H9 (cell line): ENCODE measurements around the gene SRCAP. TPM values are rescaled to one million over a fixed set of nuclear protein-coding genes. Genes with fewer than 3 reads are reported as not detected.

Experiments used
- DNase-seq: peaks from one replicate; pipeline ENCODE4 v3.0.0-alpha.2; 2017
- H2AFZ ChIP-seq: one replicate; pipeline ENCODE4 v1.6.1; 2013; ENCODE audit warnings: mild to moderate bottlenecking, low read length, control low read depth, moderate library complexity
- H2AK5ac ChIP-seq: 2 replicates; pipeline ENCODE4 v1.6.1; 2013; ENCODE audit warnings: low read length, control low read depth, mixed read lengths; ENCODE audit not compliant: insufficient read length
- H2BK120ac ChIP-seq: one replicate; pipeline ENCODE4 v1.6.1; 2013; ENCODE audit warnings: low read depth, mild to moderate bottlenecking, low read length, control low read depth, inconsistent platforms; ENCODE audit not compliant: poor library complexity, severe bottlenecking
- H2BK12ac ChIP-seq: 2 replicates; pipeline ENCODE4 v1.6.1; 2013; ENCODE audit warnings: low read length, control low read depth, mixed read lengths, low read depth; ENCODE audit not compliant: insufficient read length
- H2BK15ac ChIP-seq: 2 replicates; pipeline ENCODE4 v1.6.1; 2013; ENCODE audit warnings: low read depth, low read length, control low read depth
- H2BK20ac ChIP-seq: one replicate; pipeline ENCODE4 v1.6.1; 2013; ENCODE audit warnings: low read depth, mild to moderate bottlenecking, low read length, control low read depth, inconsistent platforms; ENCODE audit not compliant: poor library complexity, severe bottlenecking
- H2BK5ac ChIP-seq: 2 replicates; pipeline ENCODE4 v1.6.1; 2013; ENCODE audit warnings: low read length, control low read depth, mixed read lengths; ENCODE audit not compliant: insufficient read length
- H3K14ac ChIP-seq: 2 replicates; pipeline ENCODE4 v1.6.1; 2013; ENCODE audit warnings: low read length, control low read depth; ENCODE audit not compliant: insufficient read depth
- H3K18ac ChIP-seq: 2 replicates; pipeline ENCODE4 v1.6.1; 2013; ENCODE audit warnings: low read depth, mild to moderate bottlenecking, mixed read lengths, low read length, control low read depth; ENCODE audit not compliant: insufficient read length
- H3K23ac ChIP-seq: 2 replicates; pipeline ENCODE4 v1.6.1; 2013; ENCODE audit warnings: low read length, control low read depth, mixed read lengths, low read depth; ENCODE audit not compliant: insufficient read length
- H3K23me2 ChIP-seq: 2 replicates; pipeline ENCODE4 v1.6.1; 2013; ENCODE audit warnings: low read depth, mild to moderate bottlenecking, mixed read lengths, low read length, control low read depth; ENCODE audit not compliant: insufficient read length, poor library complexity, severe bottlenecking
- H3K27ac ChIP-seq: 2 replicates; pipeline ENCODE4 v1.5.1; 2013; ENCODE audit warnings: low read length, control low read depth, mixed read lengths, low read depth; ENCODE audit not compliant: insufficient read length
- H3K27me3 ChIP-seq: 2 replicates; pipeline ENCODE4 v1.6.1; 2013; ENCODE audit warnings: low read length, control low read depth, inconsistent platforms; ENCODE audit not compliant: insufficient read depth
- H3K4ac ChIP-seq: 2 replicates; pipeline ENCODE4 v1.6.1; 2013; ENCODE audit warnings: low read depth, mild to moderate bottlenecking, control low read depth, inconsistent platforms, low read length, moderate library complexity
- H3K4me1 ChIP-seq: 2 replicates; pipeline ENCODE4 v1.6.1; 2013; ENCODE audit warnings: low read length, control low read depth, inconsistent platforms; ENCODE audit not compliant: insufficient read depth
- H3K4me2 ChIP-seq: 2 replicates; pipeline ENCODE4 v1.6.1; 2013; ENCODE audit warnings: low read length, control low read depth, mixed read lengths; ENCODE audit not compliant: insufficient read length, insufficient read depth
- H3K56ac ChIP-seq: 2 replicates; pipeline ENCODE4 v1.6.1; 2013; ENCODE audit warnings: low read depth, mild to moderate bottlenecking, mixed read lengths, low read length, control low read depth; ENCODE audit not compliant: insufficient read length
- H3K79me1 ChIP-seq: 2 replicates; pipeline ENCODE4 v1.6.1; 2013; ENCODE audit warnings: low read depth, mild to moderate bottlenecking, moderate library complexity, low read length, control low read depth, inconsistent platforms; ENCODE audit not compliant: insufficient read depth, poor library complexity, severe bottlenecking
- H3K79me2 ChIP-seq: 2 replicates; pipeline ENCODE4 v1.6.1; 2013; ENCODE audit warnings: low read length, control low read depth, inconsistent platforms; ENCODE audit not compliant: insufficient read depth
- H3K9ac ChIP-seq: 2 replicates; pipeline ENCODE4 v1.6.1; 2013; ENCODE audit warnings: low read length, control low read depth, mixed read lengths; ENCODE audit not compliant: insufficient read length; ENCODE audit errors: extremely low read depth
- H3K9me3 ChIP-seq: one replicate; pipeline ENCODE4 v1.6.1; 2013; ENCODE audit warnings: low read depth, low read length, inconsistent platforms; ENCODE audit not compliant: control insufficient read depth
- H3T11ph ChIP-seq: one replicate; pipeline ENCODE4 v1.6.1; 2013; ENCODE audit warnings: mild to moderate bottlenecking, low read length, control low read depth, inconsistent platforms
- H4K20me1 ChIP-seq: one replicate; pipeline ENCODE4 v1.6.1; 2013; ENCODE audit not compliant: control insufficient read depth, insufficient read length, insufficient read depth
- H4K5ac ChIP-seq: 2 replicates; pipeline ENCODE4 v1.6.1; 2013; ENCODE audit warnings: low read depth, mild to moderate bottlenecking, mixed read lengths, low read length, control low read depth; ENCODE audit not compliant: insufficient read length
- H4K8ac ChIP-seq: replicated peaks from 2 replicates; pipeline ENCODE4 v1.6.1; 2013; ENCODE audit warnings: low read length, control low read depth, mixed read lengths, low read depth; ENCODE audit not compliant: insufficient read length
- H4K91ac ChIP-seq: 2 replicates; pipeline ENCODE4 v1.6.1; 2013; ENCODE audit warnings: low read depth, mild to moderate bottlenecking, moderate library complexity, mixed read lengths, low read length, control low read depth; ENCODE audit not compliant: insufficient read length
- H3K27ac Mint-ChIP-seq, 3 experiments: 2 replicates in 2 of 3; 3 replicates in 1 of 3; pipeline ENCODE4 v1.8.0; 2020 to 2021; ENCODE audit warnings: mixed read lengths in 3 of 3, mild to moderate bottlenecking in 1 of 3, moderate library complexity in 1 of 3
- H3K27me3 Mint-ChIP-seq: 2 replicates; pipeline ENCODE4 v1.8.0; 2021; ENCODE audit warnings: low read depth, mild to moderate bottlenecking, moderate library complexity, mixed read lengths
- H3K36me3 Mint-ChIP-seq, 3 experiments: 2 replicates in 2 of 3; 3 replicates in 1 of 3; pipeline ENCODE4 v1.8.0; 2020 to 2021; ENCODE audit warnings: low read depth in 3 of 3, mixed read lengths in 3 of 3; ENCODE audit not compliant: insufficient read depth in 1 of 3
- H3K4me1 Mint-ChIP-seq, 2 experiments: 2 replicates each; pipeline ENCODE4 v1.8.0; 2020; ENCODE audit warnings: mixed read lengths in 2 of 2
- H3K4me3 Mint-ChIP-seq, 2 experiments: 2 replicates in 1 of 2; 3 replicates in 1 of 2; pipeline ENCODE4 v1.8.0; 2020 to 2021; ENCODE audit warnings: mild to moderate bottlenecking in 2 of 2, mixed read lengths in 2 of 2, moderate library complexity in 1 of 2
- H3K9me3 Mint-ChIP-seq, 2 experiments: 2 replicates in 1 of 2; 3 replicates in 1 of 2; pipeline ENCODE4 v1.8.0; 2020; ENCODE audit warnings: mild to moderate bottlenecking in 2 of 2, mixed read lengths in 2 of 2, moderate library complexity in 1 of 2
- WGBS: extraction: QIAGEN DNeasy Blood & Tissue Kit; methylation state at CpG from one replicate; pipeline ENCODE4 v1.1.7; 2013; ENCODE audit warnings: missing lambda C conversion rate, low lambda C conversion rate, mixed read lengths; ENCODE audit not compliant: insufficient read length; ENCODE audit errors: extremely low coverage; 5-methylcytosine and 5-hydroxymethylcytosine counted together
- total RNA-seq: library from RNA; stranded (reverse); gene quantifications from 2 replicates; pipeline ENCODE4 v1.2.1, GENCODE V29; 2021
- TF ChIP-seq, protein P1 (sequence below): fragments of 200-600 bp; sonication (generic); conservative IDR thresholded peaks from 3 replicates; pipeline ENCODE4 v1.8.0; 2021; ENCODE audit warnings: antibody characterized with exemption, mild to moderate bottlenecking

The SRCAP gene
- total RNA-seq, 1 experiment from 2014 or later: 63.1 TPM

DNA sequence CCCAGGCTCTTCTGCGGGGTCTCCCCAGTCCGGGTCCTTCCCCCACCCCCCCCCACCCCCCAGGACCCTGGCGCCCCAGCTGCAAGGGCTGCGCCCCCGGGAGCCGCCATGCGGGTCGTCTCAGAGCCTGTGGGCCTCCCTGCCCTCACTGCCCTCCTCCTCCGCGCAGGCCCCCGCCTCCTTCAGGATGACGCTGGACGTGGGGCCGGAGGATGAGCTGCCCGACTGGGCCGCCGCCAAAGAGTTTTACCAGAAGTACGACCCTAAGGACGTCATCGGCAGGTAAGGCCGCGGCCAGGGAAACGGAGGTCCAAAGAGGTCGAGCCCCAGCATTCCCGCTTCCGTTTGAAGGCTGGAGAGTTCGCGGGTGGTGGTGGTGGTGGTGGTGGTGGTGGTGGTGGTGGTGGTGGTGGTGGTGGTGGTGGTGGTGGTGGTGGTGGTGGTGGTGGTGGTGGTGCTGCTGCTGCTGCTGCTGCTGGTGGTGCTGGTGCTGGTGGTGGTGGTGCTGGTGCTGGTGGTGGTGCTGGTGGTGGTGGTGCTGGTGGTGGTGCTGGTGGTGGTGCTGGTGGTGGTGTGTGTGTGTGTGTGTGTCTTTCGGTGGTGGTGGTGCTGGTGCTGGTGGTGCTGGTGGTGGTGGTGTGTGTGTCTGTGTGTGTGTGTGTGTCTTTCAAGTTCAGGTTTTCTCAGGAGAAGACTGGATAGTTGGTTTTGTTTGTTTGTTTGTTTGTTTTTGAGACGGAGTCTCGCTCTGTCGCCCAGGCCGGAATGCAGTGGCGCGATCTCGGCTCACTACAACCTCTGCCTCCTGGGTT lies 49.9 kb downstream of the SRCAP start:
- Histone ChIP-seq H3K23me2 (peaks cover 5% of the 10 kb centered on the region), H3K27ac (no peak overlapping the region), H4K20me1 (no peaks in the 10 kb centered on the region), H3K4me1 (no peaks in the 10 kb centered on the region), H2BK20ac (no peak overlapping the region), H2AK5ac (no peak overlapping the region), H3K18ac (no peak overlapping the region), H3K23ac (no peak overlapping the region), H2BK5ac (no peak overlapping the region), H2BK15ac (no peak overlapping the region), H3K4ac (no peak overlapping the region), H3K9me3 (no peaks in the 10 kb centered on the region), H3K14ac (no peak overlapping the region), H3K79me1 (peaks cover 2% of the 10 kb centered on the region), H4K91ac (no peak overlapping the region), H2BK120ac (no peak overlapping the region), H4K5ac (no peak overlapping the region), H3K79me2 (peaks cover 4% of the 10 kb centered on the region; the same call in 1 of the 2 replicates), H3K9ac (peak overlapping the region; percentile 72), H4K8ac (no peak overlapping the region), H2AFZ (no peak overlapping the region), H3K4me2 (peak overlapping the region; percentile 33), H3T11ph (no peak overlapping the region), H2BK12ac (no peak overlapping the region), H3K56ac (no peak overlapping the region), H3K27me3 (no peaks in the 10 kb centered on the region)
- WGBS: no CpG with 5 or more reads among the region's 36 CpGs
- Mint-ChIP-seq H3K9me3 (peaks cover 0 to 1% of the 10 kb centered on the region in 2 experiments; a peak in 1 of 5 replicates), H3K36me3 (peaks cover 6 to 46% (median 28%) of the 10 kb centered on the region in 3 experiments; a peak in 6 of 7 replicates), H3K27ac (peak overlapping the region; percentile 94 to 98 (median 96); a peak in 6 of 7 replicates), H3K27me3 (no peaks in the 10 kb centered on the region), H3K4me3 (peak overlapping the region; percentile 97), H3K4me1 (peaks cover 7 to 16% of the 10 kb centered on the region in 2 experiments)
- DNase-seq: peak; percentile 57
- TF ChIP-seq, protein P1, sequence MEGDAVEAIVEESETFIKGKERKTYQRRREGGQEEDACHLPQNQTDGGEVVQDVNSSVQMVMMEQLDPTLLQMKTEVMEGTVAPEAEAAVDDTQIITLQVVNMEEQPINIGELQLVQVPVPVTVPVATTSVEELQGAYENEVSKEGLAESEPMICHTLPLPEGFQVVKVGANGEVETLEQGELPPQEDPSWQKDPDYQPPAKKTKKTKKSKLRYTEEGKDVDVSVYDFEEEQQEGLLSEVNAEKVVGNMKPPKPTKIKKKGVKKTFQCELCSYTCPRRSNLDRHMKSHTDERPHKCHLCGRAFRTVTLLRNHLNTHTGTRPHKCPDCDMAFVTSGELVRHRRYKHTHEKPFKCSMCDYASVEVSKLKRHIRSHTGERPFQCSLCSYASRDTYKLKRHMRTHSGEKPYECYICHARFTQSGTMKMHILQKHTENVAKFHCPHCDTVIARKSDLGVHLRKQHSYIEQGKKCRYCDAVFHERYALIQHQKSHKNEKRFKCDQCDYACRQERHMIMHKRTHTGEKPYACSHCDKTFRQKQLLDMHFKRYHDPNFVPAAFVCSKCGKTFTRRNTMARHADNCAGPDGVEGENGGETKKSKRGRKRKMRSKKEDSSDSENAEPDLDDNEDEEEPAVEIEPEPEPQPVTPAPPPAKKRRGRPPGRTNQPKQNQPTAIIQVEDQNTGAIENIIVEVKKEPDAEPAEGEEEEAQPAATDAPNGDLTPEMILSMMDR: no peak
